A549 (cell line): Measurements from ENCODE around the gene IQGAP2.

ENCODE experiments used
- BHLHE40 ChIP-seq: IDR thresholded peaks from 2 replicates; pipeline ENCODE4 v1.6.1; 2012; ENCODE audit warnings: low read depth, low read length, inconsistent platforms
- EHMT2 ChIP-seq: fragments of 200-600 bp; sonication (generic); IDR thresholded peaks from 2 replicates; pipeline ENCODE4 v1.6.1; 2016; ENCODE audit warnings: antibody characterized with exemption, low read depth, mild to moderate bottlenecking, moderate library complexity
- EP300 ChIP-seq, 2 experiments: fragments of >200 bp; sonication (Bioruptor Twin); formaldehyde crosslinking; IDR thresholded peaks; 2 replicates in 1 of 2; 3 replicates in 1 of 2; pipeline ENCODE4 v1.6.1; 2016 to 2017
- JUNB ChIP-seq: fragments of >200 bp; sonication (Bioruptor Twin); formaldehyde crosslinking; IDR thresholded peaks from 2 replicates; pipeline ENCODE4 v1.6.1; 2016
- MYC ChIP-seq: IDR thresholded peaks from 2 replicates; pipeline ENCODE4 v1.6.1; 2012; ENCODE audit warnings: mild to moderate bottlenecking, inconsistent platforms, low read length, improper control_type of control experiment, borderline replicate concordance
- TF ChIP-seq, protein P1 (sequence below): fragments of >200 bp; sonication (Bioruptor Twin); formaldehyde crosslinking; IDR thresholded peaks from 3 replicates; pipeline ENCODE4 v1.5.1; 2016
- TF ChIP-seq, protein P2 (sequence below): fragments of 250-450 bp; sonication (Bioruptor Pico); IDR thresholded peaks from 2 replicates; pipeline ENCODE4 v1.5.0; 2021; ENCODE audit warnings: mild to moderate bottlenecking, moderate library complexity, borderline replicate concordance

DNA sequence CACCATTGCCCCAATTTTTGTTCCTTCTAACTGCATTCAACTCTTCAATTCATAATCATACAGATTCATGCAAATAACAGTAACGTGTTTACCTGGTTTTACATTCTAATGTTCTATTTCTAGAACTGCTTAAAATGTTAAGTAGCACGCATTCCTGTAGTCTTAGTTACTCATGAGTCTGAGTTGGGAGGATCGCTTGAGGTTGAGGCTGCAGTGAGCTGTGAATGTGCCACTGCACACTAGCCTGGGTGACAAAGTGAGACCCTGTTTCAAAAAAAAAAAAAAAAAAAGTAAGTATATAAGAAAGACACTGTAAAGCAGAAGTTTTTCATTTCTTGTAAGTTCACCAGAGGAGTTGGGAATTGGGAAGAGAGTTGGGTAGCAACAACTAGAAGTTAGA is 114.2 kb downstream of the IQGAP2 start:
- TF ChIP-seq MYC (no peak), EP300 (IDR thresholded peaks at IDR 0.05) (no peak), EHMT2 (no peak), JUNB (no peak), BHLHE40 (no peak)
- TF ChIP-seq, protein P1, sequence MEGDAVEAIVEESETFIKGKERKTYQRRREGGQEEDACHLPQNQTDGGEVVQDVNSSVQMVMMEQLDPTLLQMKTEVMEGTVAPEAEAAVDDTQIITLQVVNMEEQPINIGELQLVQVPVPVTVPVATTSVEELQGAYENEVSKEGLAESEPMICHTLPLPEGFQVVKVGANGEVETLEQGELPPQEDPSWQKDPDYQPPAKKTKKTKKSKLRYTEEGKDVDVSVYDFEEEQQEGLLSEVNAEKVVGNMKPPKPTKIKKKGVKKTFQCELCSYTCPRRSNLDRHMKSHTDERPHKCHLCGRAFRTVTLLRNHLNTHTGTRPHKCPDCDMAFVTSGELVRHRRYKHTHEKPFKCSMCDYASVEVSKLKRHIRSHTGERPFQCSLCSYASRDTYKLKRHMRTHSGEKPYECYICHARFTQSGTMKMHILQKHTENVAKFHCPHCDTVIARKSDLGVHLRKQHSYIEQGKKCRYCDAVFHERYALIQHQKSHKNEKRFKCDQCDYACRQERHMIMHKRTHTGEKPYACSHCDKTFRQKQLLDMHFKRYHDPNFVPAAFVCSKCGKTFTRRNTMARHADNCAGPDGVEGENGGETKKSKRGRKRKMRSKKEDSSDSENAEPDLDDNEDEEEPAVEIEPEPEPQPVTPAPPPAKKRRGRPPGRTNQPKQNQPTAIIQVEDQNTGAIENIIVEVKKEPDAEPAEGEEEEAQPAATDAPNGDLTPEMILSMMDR = no peak
- TF ChIP-seq, protein P2, sequence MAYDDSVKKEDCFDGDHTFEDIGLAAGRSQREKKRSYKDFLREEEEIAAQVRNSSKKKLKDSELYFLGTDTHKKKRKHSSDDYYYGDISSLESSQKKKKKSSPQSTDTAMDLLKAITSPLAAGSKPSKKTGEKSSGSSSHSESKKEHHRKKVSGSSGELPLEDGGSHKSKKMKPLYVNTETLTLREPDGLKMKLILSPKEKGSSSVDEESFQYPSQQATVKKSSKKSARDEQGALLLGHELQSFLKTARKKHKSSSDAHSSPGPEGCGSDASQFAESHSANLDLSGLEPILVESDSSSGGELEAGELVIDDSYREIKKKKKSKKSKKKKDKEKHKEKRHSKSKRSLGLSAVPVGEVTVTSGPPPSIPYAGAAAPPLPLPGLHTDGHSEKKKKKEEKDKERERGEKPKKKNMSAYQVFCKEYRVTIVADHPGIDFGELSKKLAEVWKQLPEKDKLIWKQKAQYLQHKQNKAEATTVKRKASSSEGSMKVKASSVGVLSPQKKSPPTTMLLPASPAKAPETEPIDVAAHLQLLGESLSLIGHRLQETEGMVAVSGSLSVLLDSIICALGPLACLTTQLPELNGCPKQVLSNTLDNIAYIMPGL = no peak
